GM10266 (cell line): ENCODE measurements around the gene RSF1.

Experiments
- DNase-seq: peaks from one replicate; pipeline ENCODE4 v3.0.0; 2012; ENCODE audit errors: extremely low spot score
- TF ChIP-seq, protein P1 (sequence below): IDR thresholded peaks from 2 replicates; pipeline ENCODE4 v1.5.1; 2012; ENCODE audit warnings: mild to moderate bottlenecking, low read depth; ENCODE audit not compliant: control insufficient read depth, insufficient read depth; ENCODE audit errors: missing control alignments

The RSF1 gene

DNA sequence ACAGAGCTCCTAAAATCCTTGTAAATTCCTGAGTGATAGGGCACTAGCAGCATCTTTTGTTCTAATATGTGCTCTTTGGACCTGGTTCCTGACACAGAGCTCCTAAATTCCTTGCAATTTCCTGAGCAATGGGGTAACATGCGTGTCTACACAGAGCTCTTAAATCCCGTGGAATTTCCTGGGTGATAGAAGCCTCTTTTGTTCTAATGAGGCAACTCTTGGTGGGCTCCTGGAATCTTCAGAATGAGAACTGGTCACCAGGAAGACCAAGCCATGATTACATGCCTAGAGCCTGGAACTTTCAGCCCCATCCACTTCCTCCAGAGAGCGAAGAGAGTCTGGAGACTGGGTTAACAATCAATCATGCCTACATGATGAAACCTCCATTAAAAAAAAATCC lies 19.0 kb downstream of the RSF1 start:
- no peak for DNase-seq
- TF ChIP-seq, protein P1, sequence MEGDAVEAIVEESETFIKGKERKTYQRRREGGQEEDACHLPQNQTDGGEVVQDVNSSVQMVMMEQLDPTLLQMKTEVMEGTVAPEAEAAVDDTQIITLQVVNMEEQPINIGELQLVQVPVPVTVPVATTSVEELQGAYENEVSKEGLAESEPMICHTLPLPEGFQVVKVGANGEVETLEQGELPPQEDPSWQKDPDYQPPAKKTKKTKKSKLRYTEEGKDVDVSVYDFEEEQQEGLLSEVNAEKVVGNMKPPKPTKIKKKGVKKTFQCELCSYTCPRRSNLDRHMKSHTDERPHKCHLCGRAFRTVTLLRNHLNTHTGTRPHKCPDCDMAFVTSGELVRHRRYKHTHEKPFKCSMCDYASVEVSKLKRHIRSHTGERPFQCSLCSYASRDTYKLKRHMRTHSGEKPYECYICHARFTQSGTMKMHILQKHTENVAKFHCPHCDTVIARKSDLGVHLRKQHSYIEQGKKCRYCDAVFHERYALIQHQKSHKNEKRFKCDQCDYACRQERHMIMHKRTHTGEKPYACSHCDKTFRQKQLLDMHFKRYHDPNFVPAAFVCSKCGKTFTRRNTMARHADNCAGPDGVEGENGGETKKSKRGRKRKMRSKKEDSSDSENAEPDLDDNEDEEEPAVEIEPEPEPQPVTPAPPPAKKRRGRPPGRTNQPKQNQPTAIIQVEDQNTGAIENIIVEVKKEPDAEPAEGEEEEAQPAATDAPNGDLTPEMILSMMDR: no peak

GRCh38 chr11:77800449-77800848 lies 20.1 kb downstream of the RSF1 start:
- DNase-seq: no peak
- TF ChIP-seq, protein P1: no peak

DNA sequence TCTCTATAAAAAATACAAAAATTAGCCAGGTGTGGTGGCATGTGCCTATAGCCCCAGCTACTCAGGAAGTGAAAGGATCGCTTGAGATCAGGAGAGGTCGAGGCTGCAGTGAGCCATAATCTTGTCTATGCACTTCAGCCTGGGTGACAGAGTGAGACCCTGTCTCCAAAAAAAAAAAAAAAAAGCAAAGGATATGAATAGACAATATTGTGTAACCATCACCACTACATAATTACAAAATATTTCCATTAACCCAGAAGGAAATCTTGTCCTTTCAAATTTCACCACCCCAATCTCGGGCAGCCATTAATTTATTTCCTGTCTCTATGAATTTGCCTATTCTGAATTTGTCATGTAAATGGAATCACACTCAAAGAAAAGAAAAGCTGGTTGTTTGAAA lies 21.2 kb downstream of the RSF1 start:
- TF ChIP-seq, protein P1: no peak
- DNase-seq: no peak

- TF ChIP-seq, protein P1: no peak
- no peak for DNase-seq
Measured at GRCh38 chr11:77793972-77794371, 26.6 kb downstream of the RSF1 start.

DNA sequence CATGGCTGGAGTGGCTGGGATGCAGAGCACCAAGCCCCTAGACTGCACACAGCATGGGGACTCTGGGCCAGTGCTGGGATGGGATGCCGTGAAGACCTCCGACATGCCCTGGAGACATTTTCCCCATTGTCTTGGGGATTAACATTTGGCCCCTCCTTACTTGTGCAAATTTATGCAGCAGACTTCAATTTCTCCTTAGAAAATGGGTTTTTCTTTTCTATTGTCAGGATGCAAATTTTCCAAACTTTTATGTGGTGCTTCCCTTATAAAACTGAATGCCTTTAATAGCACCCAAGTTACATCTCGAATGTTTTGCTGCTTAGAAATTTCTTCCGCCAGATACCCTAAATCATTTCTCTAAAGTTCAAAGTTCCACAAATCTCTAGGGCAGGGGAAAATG lies 29.2 kb downstream of the RSF1 start:
- no peak for DNase-seq
- TF ChIP-seq, protein P1: no peak

DNA sequence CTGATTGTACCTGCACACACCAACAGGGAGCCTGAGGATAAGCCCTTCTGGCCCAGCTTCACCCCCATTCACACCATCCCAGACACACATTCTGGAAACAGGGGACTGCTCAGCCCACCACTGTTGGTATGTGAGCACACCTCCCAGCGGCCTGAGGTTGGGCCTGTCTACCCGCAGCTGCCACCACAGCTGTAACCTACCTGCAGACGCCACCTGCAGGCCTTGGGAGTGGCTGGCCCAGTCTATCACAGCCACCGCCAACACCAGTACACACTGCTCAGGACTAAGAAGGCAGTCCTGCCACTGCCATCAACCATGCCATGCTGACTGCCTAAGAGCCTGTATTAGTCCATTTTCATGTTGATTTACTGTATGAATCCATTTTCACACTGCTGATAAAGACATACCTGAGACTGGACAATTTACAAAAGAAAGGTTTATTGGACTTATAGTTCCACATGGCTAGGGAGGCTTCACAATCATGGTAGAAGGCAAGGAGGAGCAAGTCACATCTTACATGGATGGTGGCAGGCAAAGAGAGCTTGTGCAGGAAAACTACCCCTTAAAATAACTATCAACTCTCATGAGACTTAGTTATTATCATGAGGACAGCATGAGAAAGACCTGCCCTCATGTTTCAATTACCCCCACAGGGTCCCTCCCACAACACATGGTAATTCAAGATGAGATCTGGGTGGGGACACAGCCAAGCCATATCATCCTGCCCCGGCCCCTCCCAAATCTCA lies 30.6 kb downstream of the RSF1 start:
- TF ChIP-seq, protein P1: no peak

DNA sequence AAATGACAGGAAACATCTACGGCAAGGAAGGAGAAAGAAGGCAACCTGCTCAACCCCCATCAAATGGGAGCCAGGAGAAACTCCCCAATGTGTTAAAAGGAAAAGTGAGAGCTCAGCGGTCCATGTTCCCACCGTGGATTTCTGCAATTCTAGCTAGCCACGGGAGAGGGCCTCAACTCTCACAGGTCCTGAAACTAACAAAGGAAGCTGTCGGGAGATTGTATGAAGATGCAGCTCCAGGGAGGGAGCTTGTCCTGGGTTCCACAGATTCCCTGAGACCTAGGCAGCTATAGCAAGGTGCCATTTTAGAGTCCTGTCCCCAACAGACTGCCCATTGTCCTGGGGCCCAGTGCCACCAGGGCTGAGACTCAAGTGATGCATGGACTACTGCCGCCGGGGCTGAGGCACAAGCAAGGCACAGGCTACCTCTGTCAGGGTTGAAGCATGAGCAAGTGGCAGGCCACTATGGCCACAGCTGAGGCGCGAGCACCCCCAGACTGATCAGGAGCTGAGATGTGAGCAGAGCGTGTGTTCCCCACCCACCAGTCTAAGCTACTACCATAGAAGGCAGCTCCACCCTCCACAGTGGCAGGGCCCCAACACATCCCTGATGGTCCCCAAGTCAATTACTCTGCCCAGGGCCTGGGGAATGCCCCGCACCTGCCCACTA lies 31.3 kb downstream of the RSF1 start:
- DNase-seq: no peak
- TF ChIP-seq, protein P1: no peak

More for the DNA sequence above, 30.6 kb downstream of the RSF1 start:
- DNase-seq: no peak
